GM12878 (cell line): Measurements from ENCODE around the gene FADS3. TPM values are rescaled to one million over a fixed set of nuclear protein-coding genes. Genes with fewer than 3 reads are reported as not detected.

Experiments used
- ATAC-seq: fragments of 200-7000 bp; cut with Tn5 transposase; 3 replicates; pipeline ENCODE4 v1.9.1; 2020; ENCODE audit warnings: mild to moderate bottlenecking, moderate library complexity
- BruUV-seq: library from RNA; stranded (reverse); fragments of 400-500 nt; replicated peaks from 2 replicates; lab custom pipeline; 2021; lab: Mats Ljungman, UMichigan
- CTCF ChIA-PET: fragments of 300-600 bp; sonication (Branson Sonifier 250); formaldehyde crosslinking; extraction: SDS; loops from one replicate; lab custom pipeline; 2021; ENCODE audit warnings: inconsistent platforms; lab: Yijun Ruan, JAX
- POLR2A ChIA-PET: fragments of 350-600 bp; formaldehyde crosslinking; extraction: SDS; loops from one replicate; lab custom pipeline; 2021; ENCODE audit warnings: inconsistent platforms; lab: Charles Lee
- RAD21 ChIA-PET: fragments of 300-600 bp; sonication (Branson Sonifier 250); formaldehyde crosslinking; loops from one replicate; lab custom pipeline; 2023; ENCODE audit warnings: antibody characterized with exemption; ENCODE audit not compliant: unreplicated experiment; lab: Charles Lee
- SMC1A ChIA-PET: fragments of 300-600 bp; sonication (Branson Sonifier 250); formaldehyde crosslinking; loops from one replicate; lab custom pipeline; 2023; ENCODE audit not compliant: unreplicated experiment, uncharacterized antibody; lab: Charles Lee
- DNase-seq: peaks from one replicate; pipeline ENCODE4 v3.0.0-alpha.2; 2011; ENCODE audit warnings: low read depth, low spot score
- FAIRE-seq: peaks from 3 replicates; lab custom pipeline; 2011; peaks lifted over from hg19 to GRCh38; lab: Jason Lieb, UNC
- H2AFZ ChIP-seq: 2 replicates; pipeline ENCODE4 v1.6.0; 2011; ENCODE audit warnings: low read depth, low read length, control low read depth; ENCODE audit not compliant: control insufficient read depth
- H3K27ac ChIP-seq: 2 replicates; pipeline ENCODE4 v1.5.1; 2011; ENCODE audit warnings: control low read depth; ENCODE audit not compliant: control insufficient read depth, insufficient read depth
- H3K27me3 ChIP-seq, 2 experiments: replicated peaks in 1 of 2; 2 replicates each; pipeline versions ENCODE4 v1.6.0 to v1.6.1; 2011; ENCODE audit warnings: low read length in 1 of 2; ENCODE audit not compliant: control insufficient read depth in 2 of 2, insufficient read depth in 2 of 2
- H3K36me3 ChIP-seq, 2 experiments: 2 replicates each; pipeline ENCODE4 v1.5.1; 2011; ENCODE audit warnings: low read length in 1 of 2; ENCODE audit not compliant: control insufficient read depth in 2 of 2, insufficient read depth in 2 of 2
- H3K4me1 ChIP-seq: 2 replicates; pipeline ENCODE4 v1.6.1; 2011; ENCODE audit warnings: mild to moderate bottlenecking, low read length, moderate library complexity, mixed read lengths; ENCODE audit not compliant: control insufficient read depth, insufficient read depth
- H3K4me2 ChIP-seq: 2 replicates; pipeline ENCODE4 v1.6.0; 2011; ENCODE audit warnings: control low read depth; ENCODE audit not compliant: control insufficient read depth, insufficient read depth
- H3K4me3 ChIP-seq: fragments of 200-600 bp; sonication (generic); 2 replicates; pipeline ENCODE4 v1.5.1; 2016
- H3K79me2 ChIP-seq: 2 replicates; pipeline ENCODE4 v1.6.0; 2011; ENCODE audit warnings: low read length; ENCODE audit not compliant: control insufficient read depth, insufficient read depth
- H3K9ac ChIP-seq: 2 replicates; pipeline ENCODE4 v1.8.0; 2011; ENCODE audit warnings: low read length, control low read depth, mixed read lengths; ENCODE audit not compliant: control insufficient read depth, insufficient read depth
- H3K9me3 ChIP-seq: replicated peaks from 3 replicates; pipeline ENCODE4 v1.5.1; 2011; ENCODE audit warnings: mild to moderate bottlenecking, low read length; ENCODE audit not compliant: control insufficient read depth, insufficient read depth
- H4K20me1 ChIP-seq: 2 replicates; pipeline ENCODE4 v1.6.0; 2011; ENCODE audit not compliant: control insufficient read depth, insufficient read depth
- BHLHE40 ChIP-seq, 2 experiments: fragments of 450-650 bp in 1 of 2; IDR thresholded peaks; 2 replicates each; pipeline ENCODE4 v1.6.1; 2011 to 2017; ENCODE audit warnings: low read depth in 2 of 2, borderline replicate concordance in 1 of 2, improper control_type of control experiment in 1 of 2, low read length in 1 of 2, mild to moderate bottlenecking in 1 of 2
- BRCA1 ChIP-seq: IDR thresholded peaks from 2 replicates; pipeline ENCODE4 v1.6.1; 2011; ENCODE audit warnings: low read depth, low read length, improper control_type of control experiment
- CHD2 ChIP-seq: IDR thresholded peaks from 2 replicates; pipeline ENCODE4 v1.6.1; 2011; ENCODE audit warnings: low read depth, low read length, improper control_type of control experiment, borderline replicate concordance
- E2F4 ChIP-seq: IDR thresholded peaks from 2 replicates; pipeline ENCODE4 v1.6.1; 2012; ENCODE audit warnings: low read depth, low read length, improper control_type of control experiment
- E4F1 ChIP-seq: fragments of 450-650 bp; IDR thresholded peaks from 2 replicates; pipeline ENCODE4 v1.6.1; 2018; ENCODE audit warnings: borderline replicate concordance, mild to moderate bottlenecking; ENCODE audit not compliant: partially characterized antibody
- HSF1 ChIP-seq: fragments of 150-350 bp; IDR thresholded peaks from 2 replicates; pipeline ENCODE4 v1.6.1; 2014; ENCODE audit warnings: mild to moderate bottlenecking, low read depth, low read length
- KLF5 ChIP-seq: fragments of 450-650 bp; IDR thresholded peaks from 2 replicates; pipeline ENCODE4 v1.6.1; 2014; ENCODE audit warnings: mild to moderate bottlenecking; ENCODE audit not compliant: partially characterized antibody
- PBX3 ChIP-seq: IDR thresholded peaks from 2 replicates; pipeline ENCODE4 v1.6.1; 2011; ENCODE audit warnings: mild to moderate bottlenecking, low read depth, low read length, moderate library complexity; ENCODE audit not compliant: insufficient replicate concordance
- SMAD1 ChIP-seq: fragments of 450-650 bp; IDR thresholded peaks from 2 replicates; pipeline ENCODE4 v1.6.1; 2018; ENCODE audit warnings: mild to moderate bottlenecking, low read depth; ENCODE audit not compliant: partially characterized antibody
- SPI1 ChIP-seq: IDR thresholded peaks from 2 replicates; pipeline ENCODE4 v1.6.1; 2011; ENCODE audit warnings: low read depth, mild to moderate bottlenecking, low read length, moderate library complexity, borderline replicate concordance; ENCODE audit not compliant: insufficient read depth
- SREBF1 ChIP-seq: IDR thresholded peaks from 2 replicates; pipeline ENCODE4 v1.6.1; 2012; ENCODE audit warnings: mild to moderate bottlenecking, low read length
- ZBTB11 ChIP-seq: fragments of 450-650 bp; formaldehyde crosslinking; IDR thresholded peaks from 2 replicates; pipeline ENCODE4 v1.5.0; 2022; ENCODE audit warnings: mild to moderate bottlenecking, missing genetic modification characterization
- WGBS: methylation state at CpG from one replicate; pipeline ENCODE4 v1.1.6; 2016; ENCODE audit warnings: low lambda C conversion rate; ENCODE audit not compliant: insufficient replicate concordance, insufficient coverage; ENCODE audit errors: missing lambda C conversion rate; 5-methylcytosine and 5-hydroxymethylcytosine counted together
- in situ Hi-C: fragments of 300-500 bp; cut with MboI; formaldehyde crosslinking; loops from 9 replicates; pipeline ENCODE4 v1.14.3; 2018; ENCODE audit warnings: mixed read lengths
- intact Hi-C: fragments of 100-400 bp; cut with micrococcal nuclease; formaldehyde crosslinking; loops from one replicate; pipeline ENCODE4 v1.14.2; 2022; ENCODE audit not compliant: unreplicated experiment
- polyA plus RNA-seq, 11 experiments: library from polyadenylated mRNA; depleted of rRNA in 4 of 11; unstranded in 6 of 11; stranded (reverse) in 5 of 11; fragments of >200 nt; fragmentation: Nextera tagmentation in 4 of 11; fragmentation: Illumina TruSeq in 1 of 11; extraction: Ambion mirVana in 4 of 11; extraction: Trizol in 1 of 11; gene quantifications; 1 replicate in 1 of 11; 2 replicates in 10 of 11; pipeline versions ENCODE4 v1.2.1 to v1.2.3, GENCODE V29; 2011 to 2016; ENCODE audit warnings: inconsistent platforms in 2 of 11, missing spikeins in 2 of 11, low read depth in 1 of 11
- total RNA-seq, 4 experiments: library from RNA; depleted of rRNA in 3 of 4; stranded (reverse); fragments of >200 nt in 3 of 4; fragmentation: Illumina TruSeq in 1 of 4; extraction: Trizol in 1 of 4; gene quantifications; 2 replicates each; pipeline versions ENCODE4 v1.2.1 to v1.2.3, GENCODE V29; 2013 to 2021

The FADS3 gene
- total and polyA plus RNA-seq, 10 of the 15 experiments (the other 5 are each of a cell fraction or from before 2014, with no cell fraction given): 0.23 to 8.1 (median 4.2) TPM

GRCh38 chr11:61911128-61911700 lies 19.9 kb upstream of the FADS3 start:
- WGBS: 20% methylated on average over 7 of the region's 7 CpGs
- no peak overlapping the region for H3K4me3 ChIP-seq
- TF ChIP-seq SPI1 (no peak), KLF5 (no peak), E2F4 (no peak), SMAD1 (no peak), PBX3 (no peak), CHD2 (no peak), ZBTB11 (CRISPR knock-in tag) (no peak), HSF1 (no peak), SREBF1 (no peak), BHLHE40 (IDR thresholded peaks at IDR 0.05; ENCODE audit: borderline replicate concordance in 1 of 2, low read depth in 2 of 2, low read length in 1 of 2) (no peak), E4F1 (no peak), BRCA1 (no peak)

More at GRCh38 chr11:61911128-61911700, 19.9 kb upstream of the FADS3 start:
- ATAC-seq: no peak
- Histone ChIP-seq H3K4me2 (no peak overlapping the region), H3K9me3 (no peaks in the 10 kb centered on the region), H4K20me1 (no peaks in the 10 kb centered on the region), H3K27ac (no peak overlapping the region), H3K79me2 (no peaks in the 10 kb centered on the region), H3K27me3 (no peaks in the 10 kb centered on the region; a peak in 1 of 4 replicates), H3K36me3 (no peaks in the 10 kb centered on the region), H3K4me1 (no peaks in the 10 kb centered on the region), H3K9ac (no peak overlapping the region), H2AFZ (no peak overlapping the region)
- DNase-seq: no peak
- FAIRE-seq: no peak
- BruUV-seq: no TSS peak
- intact Hi-C loops: no loop called here
- ChIA-PET POLR2A (no interaction called here), SMC1A (no interaction called here), RAD21 (no interaction called here), CTCF (interaction anchor here (1.1 kb wide), 1 partner anchor 36 kb away, joined by 4 read pairs; no protein-coding TSS in a partner anchor)
- in situ Hi-C loops: no loop called here
